Right lobe of liver (tissue), 4 donors: Measurements from ENCODE around the gene ALS2CL.

ENCODE experiments used
- CTCF ChIP-seq, 4 donors: fragments of 200-600 bp in 3 of 4; fragments of 450-650 bp in 1 of 4; IDR thresholded peaks; one replicate each; pipeline versions ENCODE4 v1.5.1 to v1.8.0; 2016 to 2022; ENCODE audit warnings: antibody characterized with exemption in 4 of 4, mild to moderate bottlenecking in 2 of 4
- POLR2A ChIP-seq: fragments of 450-650 bp; IDR thresholded peaks from one replicate; pipeline ENCODE4 v1.6.1; 2017; ENCODE audit warnings: antibody characterized with exemption, mild to moderate bottlenecking
- donor health status: DM: no; HTN: no; CAD: no.
- donor health status: DM: no; HTN: no; CAD: no.
- donor health status: DM: no; HTN: yes; CAD: no.

- TF ChIP-seq CTCF (IDR thresholded peaks at IDR 0.05) (no peak), POLR2A (no peak)
Observed at GRCh38 chr3:46634856-46635255, 58.6 kb downstream of the ALS2CL start.
